Astrocyte (in vitro differentiated cells and primary cell): Measurements from ENCODE around the gene ASXL1. TPM values are rescaled to one million over a fixed set of nuclear protein-coding genes. Genes with fewer than 3 reads are reported as not detected.

ENCODE experiments used
- DNase-seq: peaks from one replicate; pipeline ENCODE4 v3.0.0-alpha.2; 2010; ENCODE audit warnings: low read depth
- FAIRE-seq: peaks from 2 replicates; lab custom pipeline; 2011; peaks lifted over from hg19 to GRCh38; lab: Jason Lieb, UNC
- H2AFZ ChIP-seq: 2 replicates; pipeline ENCODE4 v1.6.0; 2012; ENCODE audit warnings: low read depth, low read length, inconsistent platforms
- H3K27ac ChIP-seq: 2 replicates; pipeline ENCODE4 v1.5.1; 2011; ENCODE audit warnings: low read depth, low read length, inconsistent platforms
- H3K27me3 ChIP-seq: 2 replicates; pipeline ENCODE4 v1.6.0; 2011; ENCODE audit warnings: low read length, inconsistent platforms; ENCODE audit not compliant: insufficient read depth
- H3K36me3 ChIP-seq: 2 replicates; pipeline ENCODE4 v1.5.1; 2011; ENCODE audit warnings: low read length, inconsistent platforms; ENCODE audit not compliant: insufficient read depth
- H3K4me1 ChIP-seq: 2 replicates; pipeline ENCODE4 v1.5.1; 2011; ENCODE audit warnings: low read length, inconsistent platforms; ENCODE audit not compliant: insufficient read depth
- H3K4me2 ChIP-seq: 2 replicates; pipeline ENCODE4 v1.6.0; 2012; ENCODE audit warnings: low read length, inconsistent platforms
- H3K4me3 ChIP-seq: 2 replicates; pipeline ENCODE4 v1.5.1; 2011; ENCODE audit warnings: low read depth, mild to moderate bottlenecking, low read length, inconsistent platforms; ENCODE audit not compliant: insufficient read depth
- H3K79me2 ChIP-seq: 2 replicates; pipeline ENCODE4 v1.6.0; 2012; ENCODE audit warnings: mild to moderate bottlenecking, low read length, inconsistent platforms; ENCODE audit not compliant: insufficient read depth
- H3K9ac ChIP-seq: 2 replicates; pipeline ENCODE4 v1.6.0; 2012; ENCODE audit warnings: mild to moderate bottlenecking, low read length, inconsistent platforms
- H3K9me3 ChIP-seq: 2 replicates; pipeline ENCODE4 v1.5.1; 2012; ENCODE audit warnings: low read depth, mild to moderate bottlenecking, low read length, inconsistent platforms; ENCODE audit not compliant: insufficient read depth
- H4K20me1 ChIP-seq: 2 replicates; pipeline ENCODE4 v1.6.0; 2012; ENCODE audit warnings: low read length, inconsistent platforms; ENCODE audit not compliant: insufficient read depth
- H3K27ac Mint-ChIP-seq: one replicate; pipeline ENCODE4 v1.8.0; 2021; ENCODE audit warnings: mild to moderate bottlenecking, mixed read lengths; ENCODE audit not compliant: unreplicated experiment
- H3K27me3 Mint-ChIP-seq: one replicate; pipeline ENCODE4 v1.8.0; 2021; ENCODE audit warnings: low read depth, mixed read lengths; ENCODE audit not compliant: unreplicated experiment
- H3K36me3 Mint-ChIP-seq: one replicate; pipeline ENCODE4 v1.8.0; 2021; ENCODE audit warnings: low read depth, mixed read lengths; ENCODE audit not compliant: unreplicated experiment
- H3K4me1 Mint-ChIP-seq: one replicate; pipeline ENCODE4 v1.8.0; 2021; ENCODE audit warnings: low read depth, mixed read lengths; ENCODE audit not compliant: unreplicated experiment
- H3K4me3 Mint-ChIP-seq: one replicate; pipeline ENCODE4 v1.8.0; 2021; ENCODE audit warnings: mild to moderate bottlenecking, moderate library complexity, mixed read lengths; ENCODE audit not compliant: unreplicated experiment
- H3K9me3 Mint-ChIP-seq: one replicate; pipeline ENCODE4 v1.8.0; 2021; ENCODE audit warnings: mild to moderate bottlenecking, mixed read lengths; ENCODE audit not compliant: unreplicated experiment
- CTCF ChIP-seq: IDR thresholded peaks from 2 replicates; pipeline ENCODE4 v1.5.1; 2011; ENCODE audit warnings: low read depth, mild to moderate bottlenecking, inconsistent platforms, low read length, moderate library complexity; ENCODE audit not compliant: insufficient read depth
- EZH2 ChIP-seq: IDR thresholded peaks from 2 replicates; pipeline ENCODE4 v1.6.1; 2012; ENCODE audit warnings: mild to moderate bottlenecking, low read length, inconsistent platforms; ENCODE audit not compliant: insufficient read depth
- total RNA-seq: library from RNA; stranded (reverse); gene quantifications from 2 replicates; pipeline ENCODE4 v1.2.1, GENCODE V29; 2021

Gene ASXL1
- total RNA-seq, 1 donor from 2014 or later: 62.4 TPM

GRCh38 chr20:32435449-32436107, 77.4 kb downstream of the ASXL1 start:
- H3K27ac ChIP-seq: no peak overlapping the region

DNA sequence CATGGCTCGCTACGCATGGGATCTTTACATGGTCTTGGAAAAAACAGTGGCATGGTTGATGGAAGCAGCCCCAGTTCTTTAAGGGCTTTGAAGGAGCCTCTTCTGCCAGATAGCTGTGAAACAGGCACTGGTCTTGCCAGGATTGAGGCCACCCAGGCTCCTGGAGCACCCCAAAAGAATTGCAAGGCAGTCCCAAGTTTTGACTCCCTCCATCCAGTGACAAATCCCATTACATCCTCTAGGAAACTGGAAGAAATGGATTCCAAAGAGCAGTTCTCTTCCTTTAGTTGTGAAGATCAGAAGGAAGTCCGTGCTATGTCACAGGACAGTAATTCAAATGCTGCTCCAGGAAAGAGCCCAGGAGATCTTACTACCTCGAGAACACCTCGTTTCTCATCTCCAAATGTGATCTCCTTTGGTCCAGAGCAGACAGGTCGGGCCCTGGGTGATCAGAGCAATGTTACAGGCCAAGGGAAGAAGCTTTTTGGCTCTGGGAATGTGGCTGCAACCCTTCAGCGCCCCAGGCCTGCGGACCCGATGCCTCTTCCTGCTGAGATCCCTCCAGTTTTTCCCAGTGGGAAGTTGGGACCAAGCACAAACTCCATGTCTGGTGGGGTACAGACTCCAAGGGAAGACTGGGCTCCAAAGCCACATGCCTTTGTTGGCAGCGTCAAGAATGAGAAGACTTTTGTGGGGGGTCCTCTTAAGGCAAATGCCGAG, 78.2 kb downstream of the ASXL1 start:
- no peaks in the 10 kb centered on the region for H3K27me3 ChIP-seq
- H3K4me2 ChIP-seq: no peak overlapping the region
- H3K36me3 ChIP-seq: peaks cover 57% of the 10 kb centered on the region
- H3K9ac ChIP-seq: no peak overlapping the region
- no peaks in the 10 kb centered on the region for H3K9me3 ChIP-seq
- peaks cover 36% of the 10 kb centered on the region for H3K79me2 ChIP-seq
- Mint-ChIP-seq H3K4me1 (peaks cover 6% of the 10 kb centered on the region), H3K9me3 (no peaks in the 10 kb centered on the region), H3K27me3 (no peaks in the 10 kb centered on the region), H3K4me3 (no peak overlapping the region), H3K27ac (no peak overlapping the region), H3K36me3 (peaks cover 47% of the 10 kb centered on the region)
- no peak overlapping the region for H3K27ac ChIP-seq
- no peak for FAIRE-seq
- no peak overlapping the region for H2AFZ ChIP-seq
- peaks cover 76% of the 10 kb centered on the region for H4K20me1 ChIP-seq
- peaks cover 4% of the 10 kb centered on the region for H3K4me1 ChIP-seq
- no peak overlapping the region for H3K4me3 ChIP-seq
- no peak for DNase-seq
- no peak for TF ChIP-seq EZH2
- TF ChIP-seq CTCF: no peak

More at GRCh38 chr20:32435449-32436107, 77.4 kb downstream of the ASXL1 start:
- DNase-seq (no peak), FAIRE-seq (no peak)
- Mint-ChIP-seq H3K27me3 (no peaks in the 10 kb centered on the region), H3K9me3 (no peaks in the 10 kb centered on the region), H3K4me1 (peaks cover 6% of the 10 kb centered on the region), H3K4me3 (no peak overlapping the region), H3K27ac (no peak overlapping the region), H3K36me3 (peaks cover 47% of the 10 kb centered on the region)
- Histone ChIP-seq H2AFZ (no peak overlapping the region), H3K27me3 (no peaks in the 10 kb centered on the region), H3K9me3 (no peaks in the 10 kb centered on the region), H3K36me3 (peaks cover 64% of the 10 kb centered on the region), H4K20me1 (peaks cover 75% of the 10 kb centered on the region), H3K9ac (no peak overlapping the region), H3K4me3 (no peak overlapping the region), H3K4me2 (no peak overlapping the region), H3K79me2 (peaks cover 29% of the 10 kb centered on the region), H3K4me1 (peaks cover 4% of the 10 kb centered on the region)
- no peak for TF ChIP-seq EZH2
- TF ChIP-seq CTCF: no peak

DNA sequence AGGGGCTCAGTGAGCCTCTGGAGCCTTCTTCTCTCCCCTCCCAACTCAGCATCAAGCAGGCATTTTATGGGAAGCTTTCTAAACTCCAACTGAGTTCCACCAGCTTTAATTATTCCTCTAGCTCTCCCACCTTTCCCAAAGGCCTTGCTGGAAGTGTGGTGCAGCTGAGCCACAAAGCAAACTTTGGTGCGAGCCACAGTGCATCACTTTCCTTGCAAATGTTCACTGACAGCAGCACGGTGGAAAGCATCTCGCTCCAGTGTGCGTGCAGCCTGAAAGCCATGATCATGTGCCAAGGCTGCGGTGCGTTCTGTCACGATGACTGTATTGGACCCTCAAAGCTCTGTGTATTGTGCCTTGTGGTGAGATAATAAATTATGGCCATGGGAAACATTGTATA, 78.8 kb downstream of the ASXL1 start:
- Histone ChIP-seq H3K9me3 (no peaks in the 10 kb centered on the region), H4K20me1 (peaks cover 82% of the 10 kb centered on the region), H3K9ac (no peak overlapping the region), H3K4me2 (no peak overlapping the region), H3K4me1 (peaks cover 4% of the 10 kb centered on the region), H3K4me3 (no peak overlapping the region), H3K36me3 (peaks cover 50% of the 10 kb centered on the region), H3K27me3 (no peaks in the 10 kb centered on the region), H2AFZ (no peak overlapping the region), H3K27ac (no peak overlapping the region), H3K79me2 (peaks cover 36% of the 10 kb centered on the region)
- TF ChIP-seq EZH2: no peak
- TF ChIP-seq CTCF: no peak
- Mint-ChIP-seq H3K27ac (no peak overlapping the region), H3K27me3 (no peaks in the 10 kb centered on the region), H3K36me3 (peaks cover 52% of the 10 kb centered on the region), H3K9me3 (no peaks in the 10 kb centered on the region), H3K4me3 (no peak overlapping the region), H3K4me1 (peaks cover 6% of the 10 kb centered on the region)
- FAIRE-seq (no peak), DNase-seq (no peak)
